ENCODE measurements around the gene GUCA2A. TPM values are rescaled to one million over a fixed set of nuclear protein-coding genes. Genes with fewer than 3 reads are reported as not detected.
A peak's percentile ranks its signal among the peaks of the same experiment; 100 is the strongest.

Gene GUCA2A
- total RNA-seq, 1 donor from 2014 or later: not detected

DNA sequence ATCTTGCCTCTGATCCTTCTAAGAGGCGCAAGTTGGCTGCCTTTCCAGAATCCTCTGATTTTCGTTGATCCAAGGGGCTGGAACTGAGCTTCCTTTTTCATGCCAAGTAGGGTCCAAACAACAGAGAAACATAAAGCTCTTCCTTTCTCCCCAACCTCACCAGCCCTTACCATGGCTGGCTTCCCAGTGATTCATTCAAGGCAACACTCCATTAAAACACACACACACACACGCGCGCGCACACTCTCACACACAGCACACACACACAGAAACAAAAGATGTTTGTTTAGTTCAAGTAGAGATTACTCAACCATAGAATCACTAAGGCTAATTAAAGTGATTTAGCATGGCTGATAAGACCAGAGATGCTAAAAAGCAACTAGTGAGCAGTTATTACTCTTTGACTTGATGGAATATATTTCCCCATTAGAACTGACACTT, 13.0 kb upstream of the GUCA2A start:
- ATAC-seq: no peak
- no peak for DNase-seq (ENCODE audit: low spot score)

DNA sequence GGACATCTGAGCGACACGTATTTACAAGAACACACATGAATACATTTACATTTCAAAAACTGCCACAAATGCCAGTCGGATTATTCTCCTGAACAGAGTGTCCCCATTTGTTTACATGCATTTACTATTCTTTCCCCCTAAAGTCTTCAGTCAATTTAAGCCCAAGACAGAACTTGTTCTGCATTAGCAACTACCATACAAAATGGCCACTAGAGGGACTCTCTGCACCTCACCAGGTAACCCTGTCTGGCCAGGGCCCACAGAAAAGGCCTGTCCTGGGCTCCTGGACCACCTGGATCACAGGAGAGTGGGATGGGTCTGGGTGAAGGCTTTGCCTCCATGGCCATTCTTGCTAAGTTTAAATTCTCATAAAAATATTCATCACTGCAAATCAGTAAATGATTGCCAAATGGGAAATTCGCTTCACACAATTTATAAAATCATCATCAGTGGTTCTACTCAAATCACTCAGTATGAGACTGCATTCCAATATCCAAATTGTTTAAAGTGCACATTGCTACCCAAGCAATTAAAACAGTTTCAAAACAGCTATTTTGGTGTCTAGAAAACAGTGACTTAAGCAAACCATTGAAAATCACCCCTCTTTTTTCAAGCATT, 12.5 kb upstream of the GUCA2A start:
- ATAC-seq (peak; percentile 51), DNase-seq (ENCODE audit: low spot score) (no peak)

DNA sequence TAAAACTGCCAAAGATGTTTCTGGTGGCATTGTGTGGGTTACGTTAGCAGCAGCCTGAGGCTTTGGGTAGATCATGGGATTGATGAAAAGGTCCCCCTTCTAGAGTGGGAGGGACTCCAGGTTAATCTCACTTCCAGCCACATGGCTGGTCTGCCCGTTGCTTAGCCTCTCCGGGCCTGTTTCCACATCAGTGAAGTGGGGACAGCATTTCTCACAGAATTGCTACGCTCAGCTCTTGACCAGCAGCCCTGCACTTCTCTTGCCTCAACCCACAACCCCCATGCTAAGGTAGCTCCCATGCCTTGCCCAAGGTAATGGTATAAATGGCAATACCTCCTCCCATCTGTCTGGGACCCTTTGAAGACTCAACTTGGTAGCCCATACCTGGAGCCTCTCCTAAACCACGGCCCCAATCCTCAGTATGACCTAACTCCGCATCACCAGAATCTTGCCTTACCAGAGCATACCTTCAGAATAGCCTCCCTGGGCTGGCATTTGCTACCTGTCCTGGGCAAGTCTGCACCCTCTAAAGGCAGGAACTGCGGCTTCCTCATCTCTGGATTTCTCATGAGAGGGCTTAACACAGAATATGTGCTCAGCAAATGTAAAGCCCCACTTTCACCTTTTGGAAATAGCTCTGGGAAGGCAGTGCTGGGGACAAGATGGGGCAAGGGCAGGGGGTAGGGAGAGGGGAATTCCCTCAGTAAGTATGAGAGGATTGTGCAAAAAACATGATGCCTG, 10.9 kb upstream of the GUCA2A start:
- no peak for DNase-seq (ENCODE audit: low spot score)
- ATAC-seq: no peak

DNA sequence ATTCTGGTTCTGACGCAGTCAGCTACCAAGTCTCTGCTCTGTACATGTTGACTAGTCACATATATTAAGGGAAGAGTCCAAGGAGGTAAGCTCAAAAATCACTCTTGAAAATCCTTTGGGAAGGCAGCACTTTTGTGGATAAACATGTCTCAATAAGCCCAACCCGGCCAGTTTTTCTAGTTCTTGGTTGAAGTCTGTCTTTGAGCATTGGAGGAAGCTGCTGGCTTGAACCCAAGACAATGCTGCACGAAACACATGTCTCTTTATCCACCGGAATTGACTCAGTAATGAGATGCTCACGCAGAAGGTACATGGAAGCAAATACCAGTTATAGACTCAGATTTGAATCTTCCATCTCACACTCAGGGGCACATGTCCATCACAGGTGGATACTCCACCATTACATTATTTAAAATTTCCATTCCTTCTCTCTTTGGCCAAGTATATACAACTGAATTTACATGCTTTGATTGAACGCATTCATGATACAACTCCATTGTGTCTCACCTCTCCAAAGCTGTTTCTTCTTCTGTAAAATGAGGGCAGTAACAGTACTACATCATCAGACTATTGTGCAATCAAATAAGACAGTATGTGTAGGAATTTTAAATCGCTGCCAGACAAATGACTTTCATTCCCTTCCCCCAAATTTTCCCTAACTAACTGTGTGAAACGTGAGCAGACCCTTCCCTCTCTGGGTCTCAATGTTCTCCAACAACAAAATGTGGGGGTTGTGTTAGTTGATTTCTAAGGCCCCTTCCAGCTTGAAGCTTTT, 9.6 kb upstream of the GUCA2A start:
- ATAC-seq (no peak), DNase-seq (ENCODE audit: low spot score) (no peak)

DNA sequence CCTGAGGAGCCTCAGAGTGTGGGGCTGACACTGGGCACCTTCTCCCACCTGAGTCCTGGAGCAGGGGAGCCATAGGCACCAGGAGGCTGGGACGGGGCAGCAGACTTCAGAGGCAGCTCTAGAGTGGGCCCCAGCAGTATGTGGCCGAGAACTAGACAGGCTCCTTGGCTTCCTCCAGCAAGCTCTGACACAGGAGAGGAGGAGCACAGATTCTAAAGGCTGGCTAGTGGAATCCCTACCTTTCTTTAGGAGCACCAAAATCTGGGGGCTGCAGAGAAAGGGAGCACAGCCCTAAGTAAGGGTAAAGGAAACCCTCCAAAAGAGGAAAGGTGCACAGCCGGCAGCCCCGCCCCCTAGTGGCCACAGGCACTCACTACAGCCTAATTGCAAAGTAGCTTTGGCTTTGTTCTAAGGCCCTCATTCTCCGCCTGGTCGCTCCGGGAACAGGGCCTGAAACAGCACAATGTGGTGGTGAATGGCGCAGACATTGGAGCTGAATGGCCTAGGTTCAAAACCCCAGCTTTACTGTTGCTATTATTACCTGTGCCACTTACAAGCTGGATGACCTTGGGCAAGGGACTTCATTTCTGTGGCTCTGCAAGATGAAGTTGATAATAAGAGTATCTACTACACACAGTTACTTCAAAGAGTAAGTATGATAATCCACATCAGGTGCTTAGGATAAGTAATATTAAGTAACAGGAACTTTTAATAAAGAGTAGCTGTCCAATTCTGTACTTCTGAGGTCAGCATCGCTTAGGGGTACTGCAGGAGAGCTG, 8.8 kb upstream of the GUCA2A start:
- DNase-seq (ENCODE audit: low spot score): peak; percentile 74
- peak; percentile 88 for ATAC-seq

DNA sequence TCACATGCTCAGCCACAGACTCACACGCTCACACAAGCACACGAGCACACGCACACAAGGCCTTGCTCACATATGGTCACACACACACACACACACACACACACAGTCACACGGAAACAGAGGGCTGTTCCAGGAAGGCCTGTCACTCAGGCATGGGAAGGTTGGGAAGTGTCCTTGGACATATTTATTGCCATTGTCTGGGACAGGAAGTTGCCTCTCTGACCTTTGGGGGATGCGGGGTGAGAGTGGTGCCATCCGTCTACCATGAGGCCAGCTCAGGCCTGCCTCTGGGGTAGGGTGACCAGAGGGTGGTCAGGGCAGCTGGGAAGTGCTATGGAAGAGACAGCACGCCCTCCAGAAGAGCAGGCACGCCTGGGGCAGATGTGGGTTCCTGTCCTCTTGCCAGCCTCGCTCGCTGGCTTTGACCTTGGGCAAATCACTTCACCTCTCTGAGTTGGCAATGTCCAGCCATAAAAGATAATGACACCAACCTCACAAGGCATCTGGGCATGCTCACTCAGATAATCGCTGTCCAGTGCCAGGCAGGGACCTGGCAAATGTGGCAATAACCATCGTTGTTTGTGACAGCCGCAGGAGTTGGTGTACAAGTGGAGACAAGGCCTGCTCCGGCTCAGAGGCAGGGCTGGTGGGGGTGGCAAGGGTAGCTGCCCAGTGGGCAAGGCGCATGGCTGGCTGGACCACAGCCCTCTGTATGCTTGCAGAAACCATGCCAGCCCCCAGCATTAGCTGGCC, 8.0 kb upstream of the GUCA2A start:
- peak; percentile 80 for ATAC-seq
- peak; percentile 77 for DNase-seq (ENCODE audit: low spot score)

DNA sequence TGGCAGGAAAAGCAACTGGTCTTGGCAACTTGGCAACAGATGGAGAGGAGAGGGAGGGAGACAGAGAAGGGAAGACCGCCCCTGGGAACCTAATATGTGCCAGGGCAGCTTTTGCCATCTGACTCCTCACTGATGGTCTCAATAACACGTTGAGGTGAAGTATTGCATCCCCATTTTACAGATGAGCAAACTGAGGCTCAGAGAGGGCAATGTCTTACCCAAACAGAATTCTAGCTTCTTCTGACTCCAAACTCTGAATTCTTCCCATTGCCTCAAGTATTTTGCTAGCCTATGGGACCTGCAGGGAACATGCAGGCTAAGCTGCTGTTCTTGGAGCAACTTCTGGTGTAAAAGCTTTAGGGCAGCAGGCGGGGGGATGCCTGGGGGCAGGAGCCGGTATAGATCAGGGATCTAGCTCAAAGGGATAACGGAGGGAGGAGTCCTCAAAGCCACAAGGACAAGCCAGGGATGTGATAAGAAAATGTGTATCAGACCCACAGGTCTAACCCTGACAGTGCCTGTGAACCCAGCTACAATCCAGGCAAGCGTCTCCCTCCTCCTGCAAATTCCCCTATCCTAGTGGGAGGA, 7.2 kb upstream of the GUCA2A start:
- DNase-seq (ENCODE audit: low spot score): no peak
- ATAC-seq: no peak

DNA sequence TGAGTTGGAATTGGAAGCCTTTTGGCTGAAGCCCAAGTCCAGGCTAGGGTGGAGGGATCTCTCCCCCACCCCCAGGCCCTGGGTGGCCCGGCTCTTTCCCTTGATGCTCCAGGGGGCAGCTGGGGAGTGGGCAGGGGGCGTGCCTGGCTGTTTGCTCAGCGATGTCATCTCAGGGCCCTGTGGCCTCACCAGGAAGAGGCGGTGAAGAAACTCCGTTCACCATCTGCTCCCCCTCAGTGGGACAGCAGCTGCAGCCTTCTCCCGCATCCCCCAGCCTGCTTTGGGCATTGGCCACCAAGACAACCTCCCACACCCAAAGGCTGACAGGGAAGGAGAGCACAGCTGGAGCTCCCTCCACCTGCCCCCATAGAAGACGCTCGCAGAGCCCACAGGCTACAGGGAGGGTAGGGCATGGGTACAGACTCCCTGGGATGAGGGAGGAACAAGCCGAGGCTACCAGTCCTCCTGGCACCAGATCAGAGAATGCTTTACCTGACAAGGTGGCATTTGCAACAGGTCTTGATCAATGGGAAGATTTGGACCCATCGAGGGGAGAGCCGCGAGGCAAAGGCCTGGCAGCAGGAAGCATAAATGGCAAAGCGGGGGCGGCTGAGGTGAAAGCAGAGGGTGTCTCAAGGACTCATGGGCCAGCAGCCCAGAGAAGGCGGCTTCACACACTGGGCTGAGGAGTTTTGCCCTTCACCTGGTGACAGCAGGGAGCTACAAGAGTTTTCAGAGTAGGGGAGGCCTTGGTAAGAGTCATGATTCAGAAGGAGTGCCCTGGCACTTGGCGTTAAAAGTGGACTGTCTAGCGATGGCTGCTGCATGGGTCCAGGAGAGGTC, 6.5 kb upstream of the GUCA2A start:
- DNase-seq (ENCODE audit: low spot score) (no peak), ATAC-seq (no peak)

DNA sequence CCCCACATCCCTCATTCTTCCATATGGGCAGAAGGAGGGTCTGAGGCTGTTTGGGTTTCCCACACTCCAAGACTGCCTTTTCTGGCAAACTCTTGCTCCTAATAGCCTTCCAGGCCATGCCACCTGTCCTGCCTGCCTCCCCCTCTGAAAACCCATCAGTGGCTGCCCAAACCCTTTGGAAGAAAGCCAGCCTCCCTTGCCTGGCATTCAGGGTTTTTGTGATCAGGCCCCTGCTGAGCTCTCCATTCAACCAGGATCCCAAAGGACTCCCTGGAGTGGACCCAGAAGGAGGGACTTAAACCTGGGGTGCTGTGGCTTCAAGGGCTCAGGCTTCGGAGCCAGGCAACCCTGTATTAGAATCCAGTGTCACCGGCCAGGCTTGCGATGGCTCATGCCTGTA, 4.2 kb upstream of the GUCA2A start:
- DNase-seq (ENCODE audit: low spot score): no peak
- ATAC-seq: no peak

DNA sequence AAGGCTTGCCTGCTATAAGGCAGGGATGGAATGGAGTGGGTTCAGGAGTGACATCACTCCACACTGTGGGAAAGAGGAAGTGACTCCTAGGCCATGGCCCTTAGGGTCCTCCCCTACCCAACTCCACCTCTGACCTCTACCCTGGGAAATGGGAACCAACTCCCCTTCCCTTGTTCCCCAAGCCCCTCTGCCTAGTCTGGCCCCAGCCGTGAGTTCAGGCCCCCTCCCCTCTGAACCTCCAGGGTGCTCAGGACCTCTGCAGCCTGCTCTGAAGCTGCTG, 3.8 kb upstream of the GUCA2A start:
- ATAC-seq (no peak), DNase-seq (ENCODE audit: low spot score) (no peak)

DNA sequence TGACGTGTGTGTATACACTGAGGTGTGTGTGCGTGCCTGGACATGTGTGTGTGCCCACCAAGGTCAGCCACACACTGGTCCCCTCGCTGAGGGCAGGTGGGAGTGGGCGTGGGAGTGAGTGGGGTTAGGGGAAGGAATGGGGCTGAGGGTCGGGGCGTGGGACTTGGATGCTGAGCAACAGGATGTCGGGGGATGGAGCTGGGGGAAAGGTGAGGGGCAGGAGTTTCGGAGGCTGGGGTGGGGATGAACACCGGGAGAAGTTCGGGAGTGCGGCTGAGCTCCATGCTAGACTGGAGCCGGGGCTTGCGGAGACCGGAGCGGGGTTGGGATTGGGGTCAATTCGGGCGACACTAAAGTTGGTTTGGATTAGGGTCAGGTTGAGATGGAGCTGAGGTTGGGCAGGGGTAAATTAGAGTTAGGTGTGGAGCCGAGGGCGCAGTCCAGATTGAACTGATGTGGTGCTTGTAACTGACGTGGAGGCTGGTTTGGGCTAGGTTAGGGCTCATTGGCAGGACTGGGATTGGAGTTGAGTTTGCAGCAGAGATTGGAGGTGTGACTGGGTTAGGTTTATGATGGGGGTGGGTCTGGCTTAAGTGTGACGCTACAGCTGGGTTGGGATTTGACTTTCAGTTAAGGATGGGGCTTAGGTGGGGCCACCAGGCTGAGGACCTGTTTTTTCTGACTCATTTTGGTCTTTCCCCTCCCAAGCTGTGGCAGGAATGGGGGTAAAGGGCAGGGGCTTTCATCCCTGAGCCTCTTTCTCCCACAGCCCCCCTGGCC, 3.3 kb upstream of the GUCA2A start:
- DNase-seq (ENCODE audit: low spot score) (no peak), ATAC-seq (no peak)

DNA sequence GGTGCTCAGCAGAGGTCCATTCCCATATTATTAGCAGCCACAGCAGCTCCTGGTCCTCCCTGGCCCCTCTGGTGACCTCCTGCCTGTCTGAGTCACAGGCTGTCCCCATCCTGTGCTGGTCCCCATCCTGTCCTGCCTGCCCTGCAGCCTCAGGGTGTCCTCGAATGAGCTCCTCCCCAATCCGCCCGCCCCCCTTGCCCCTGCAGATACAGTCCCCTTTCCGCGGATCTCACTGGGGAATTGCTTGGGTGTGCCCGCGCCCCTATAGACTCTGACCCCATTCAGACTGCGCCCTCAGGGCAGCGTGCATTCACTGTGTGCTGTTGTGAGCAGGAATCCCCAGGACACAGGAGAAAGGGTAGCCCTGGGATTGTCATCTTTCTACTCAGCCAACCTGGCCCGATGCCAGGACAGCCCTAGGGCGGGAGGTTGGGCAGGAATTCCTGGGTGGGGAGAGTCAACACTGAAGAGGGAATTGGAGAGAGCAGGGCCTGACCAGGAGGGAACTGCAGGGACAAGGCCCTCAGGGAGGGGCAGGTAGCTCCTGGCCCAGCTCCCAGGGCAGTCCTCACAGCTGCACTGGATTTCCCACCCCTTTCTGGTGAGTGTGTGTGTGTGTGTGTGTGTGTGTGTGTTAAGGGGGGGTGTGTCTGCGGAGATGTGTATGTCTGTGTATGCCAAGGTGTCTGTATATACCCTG, 1.1 kb upstream of the GUCA2A start:
- DNase-seq (ENCODE audit: low spot score): peak; percentile 67
- peak; percentile 70 for ATAC-seq

DNA sequence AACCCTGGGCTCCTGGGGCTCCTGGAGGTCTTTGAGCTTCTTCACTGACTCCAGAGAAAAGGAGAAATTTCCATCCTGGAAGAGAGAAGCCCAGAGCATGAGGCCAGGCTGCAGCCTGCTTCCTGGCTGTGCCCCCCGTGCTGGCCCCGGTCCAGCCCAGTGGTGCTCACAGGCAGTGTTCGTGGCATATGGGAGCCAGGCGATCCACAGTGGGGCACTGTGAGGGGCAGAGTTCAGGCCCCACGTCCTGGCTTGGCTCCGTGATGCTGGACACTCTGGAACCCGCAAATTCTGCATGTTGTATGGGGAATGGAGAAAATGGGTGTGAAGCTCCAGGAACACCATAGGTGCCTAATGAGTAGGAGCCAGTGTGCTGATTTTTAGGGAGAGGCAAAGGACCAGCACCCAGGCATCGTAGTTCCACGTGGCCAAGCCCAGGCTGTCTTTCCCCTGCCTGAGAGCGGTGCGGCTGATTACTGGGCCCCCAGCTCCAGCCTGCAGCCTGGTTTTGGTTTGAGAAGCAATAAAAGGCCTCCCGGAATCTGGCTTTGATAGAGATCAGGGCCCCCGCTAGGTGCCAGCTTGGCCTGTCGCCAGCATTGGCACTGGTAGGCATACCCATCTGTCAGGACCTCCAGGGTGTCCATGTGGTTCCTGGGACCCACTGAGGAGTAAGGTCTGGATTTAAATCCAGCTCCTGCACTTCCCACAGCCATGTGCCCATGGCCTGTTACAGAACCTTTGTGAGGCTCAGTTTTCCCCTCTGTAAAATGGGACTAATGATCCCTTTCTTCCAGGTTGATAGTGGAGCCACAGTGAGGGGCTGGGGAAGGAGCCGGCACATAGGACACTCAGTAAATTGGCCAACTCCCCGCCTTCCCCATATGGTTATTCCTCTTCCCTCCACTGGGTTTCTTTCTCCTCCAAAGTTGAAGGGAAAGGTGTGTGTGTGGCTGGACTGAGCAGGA, 725 bp downstream of the GUCA2A start:
- no peak for DNase-seq (ENCODE audit: low spot score)
- no peak for ATAC-seq

DNA sequence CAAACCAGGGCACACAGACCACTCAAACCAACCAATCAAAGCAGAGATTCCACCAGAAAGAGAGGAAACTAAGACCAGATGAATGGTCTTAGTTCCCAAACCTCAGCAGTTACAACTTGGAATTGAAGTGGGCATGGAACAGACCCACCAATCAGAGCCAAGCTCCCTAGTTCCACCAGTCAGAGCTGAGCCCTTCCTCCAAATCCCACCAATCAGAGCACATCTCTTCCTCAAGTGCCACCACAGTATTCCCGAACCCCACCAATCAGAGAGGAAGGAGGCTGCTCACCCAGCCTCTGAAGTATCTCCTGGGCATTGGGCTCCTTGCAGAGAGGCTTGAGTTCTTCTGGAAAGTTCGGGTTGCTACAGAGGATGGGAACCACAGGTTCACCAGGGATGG, 1.4 kb downstream of the GUCA2A start:
- ATAC-seq: no peak
- DNase-seq (ENCODE audit: low spot score): no peak

DNA sequence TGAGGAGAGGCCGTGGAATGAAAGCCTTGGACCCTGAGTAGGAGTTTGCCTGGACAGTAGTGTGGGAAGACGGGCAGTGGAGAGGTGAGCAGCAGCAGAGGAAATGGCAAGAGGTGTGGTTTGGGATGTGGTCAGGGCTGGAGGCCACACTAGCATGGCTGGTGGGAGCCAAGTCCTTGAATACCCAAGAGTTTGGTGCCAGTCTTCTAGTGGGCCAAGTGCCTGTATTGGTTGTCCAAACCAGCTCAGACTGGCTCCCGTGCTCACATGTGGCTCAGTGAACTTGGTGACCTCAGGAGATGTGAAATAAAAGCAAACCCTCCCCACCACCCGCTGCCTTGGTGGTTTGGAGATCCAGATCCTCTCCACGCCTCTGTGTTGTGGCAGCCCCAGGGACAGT, 2.4 kb downstream of the GUCA2A start:
- DNase-seq (ENCODE audit: low spot score) (no peak), ATAC-seq (no peak)

DNA sequence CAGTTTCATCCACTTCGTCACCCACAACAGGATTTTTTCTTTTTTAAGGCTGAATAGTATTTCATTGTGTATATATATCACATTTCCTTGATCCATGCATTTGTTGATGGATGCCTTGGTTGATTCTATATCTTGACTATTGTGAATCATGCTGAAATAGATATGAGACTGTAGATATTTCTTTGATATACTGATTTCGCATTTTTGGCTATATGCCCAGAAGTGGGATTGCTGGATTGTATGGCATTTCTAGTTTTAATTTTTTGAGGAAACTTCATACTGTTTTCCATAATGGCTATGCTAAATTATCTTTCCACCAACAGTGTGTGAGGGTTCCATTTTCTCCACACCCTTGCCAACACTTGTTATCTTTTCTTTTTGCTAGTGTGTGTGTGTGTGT, 6.4 kb downstream of the GUCA2A start:
- DNase-seq (ENCODE audit: low spot score) (no peak), ATAC-seq (no peak)

DNA sequence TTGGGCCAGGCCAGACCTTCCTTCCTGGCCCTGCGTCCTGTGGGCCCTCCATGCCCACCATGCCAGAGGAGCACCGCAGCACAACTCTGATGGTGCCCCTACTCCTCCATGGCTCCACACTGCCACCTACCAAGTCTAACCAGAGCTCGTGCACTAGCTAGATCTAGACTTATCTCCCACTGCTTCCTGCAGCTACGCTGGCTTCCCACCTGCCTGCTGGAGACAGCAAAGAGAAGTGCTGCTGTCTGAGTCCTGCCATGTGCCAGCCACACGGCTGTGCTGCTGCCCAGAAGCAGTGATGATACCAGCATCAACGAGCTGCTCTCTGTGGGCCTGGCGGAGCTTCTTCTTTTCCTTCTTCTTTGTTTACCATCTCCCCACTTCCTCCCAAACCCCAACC, 6.9 kb downstream of the GUCA2A start:
- ATAC-seq (no peak), DNase-seq (ENCODE audit: low spot score) (no peak)
